Mucosa of rectum (tissue), 2 donors: ENCODE measurements around the gene PTPN9.

ENCODE experiments used
- H3K27ac ChIP-seq, 2 donors: one replicate each; pipeline ENCODE4 v1.7.0; 2013; ENCODE audit warnings: inconsistent platforms in 2 of 2, low read depth in 2 of 2, low read length in 2 of 2
- H3K27me3 ChIP-seq, 2 donors: one replicate each; pipeline ENCODE4 v1.7.0; 2013; ENCODE audit warnings: low read length in 2 of 2; ENCODE audit not compliant: control insufficient read depth in 2 of 2, insufficient read depth in 2 of 2
- H3K36me3 ChIP-seq, 2 donors: one replicate each; pipeline ENCODE4 v1.7.0; 2013; ENCODE audit warnings: low read length in 2 of 2; ENCODE audit not compliant: control insufficient read depth in 2 of 2, insufficient read depth in 2 of 2
- H3K4me1 ChIP-seq, 2 donors: one replicate each; pipeline ENCODE4 v1.7.0; 2013; ENCODE audit warnings: low read length in 2 of 2, mild to moderate bottlenecking in 1 of 2; ENCODE audit not compliant: control insufficient read depth in 2 of 2, insufficient read depth in 2 of 2
- H3K4me3 ChIP-seq, 2 donors: one replicate each; pipeline ENCODE4 v1.7.0; 2013; ENCODE audit warnings: low read length in 2 of 2
- H3K9ac ChIP-seq, 2 donors: one replicate each; pipeline ENCODE4 v1.7.0; 2013; ENCODE audit warnings: low read length in 2 of 2, low read depth in 1 of 2, mild to moderate bottlenecking in 1 of 2
- H3K9me3 ChIP-seq, 2 donors: one replicate each; pipeline ENCODE4 v1.7.0; 2013; ENCODE audit warnings: low read length in 2 of 2; ENCODE audit not compliant: control insufficient read depth in 2 of 2
- donor health status: healthy.
- donor health status: Normal muscosa, but diverticular disease.

PTPN9 gene

GRCh38 chr15:75455424-75455981 is 123.6 kb downstream of the PTPN9 start:
- H3K9ac ChIP-seq: peak overlapping the region; percentile 78 to 86
- no peaks in the 10 kb centered on the region for H3K36me3 ChIP-seq
- H3K9me3 ChIP-seq: no peaks in the 10 kb centered on the region
- no peaks in the 10 kb centered on the region for H3K27me3 ChIP-seq
- H3K4me1 ChIP-seq: peaks cover 19 to 25% of the 10 kb centered on the region in 2 donors
- H3K27ac ChIP-seq: peak overlapping the region; percentile 91 to 95
- peak overlapping the region; percentile 85 to 96 for H3K4me3 ChIP-seq

- H3K27ac ChIP-seq: peak overlapping the region; percentile 91 to 95
- no peaks in the 10 kb centered on the region for H3K27me3 ChIP-seq
- H3K9ac ChIP-seq: peak overlapping the region; percentile 78 to 86
- H3K4me3 ChIP-seq: peak overlapping the region; percentile 85 to 96
- peaks cover 22 to 27% of the 10 kb centered on the region in 2 donors for H3K4me1 ChIP-seq
- no peaks in the 10 kb centered on the region for H3K9me3 ChIP-seq
- no peaks in the 10 kb centered on the region for H3K36me3 ChIP-seq
These were observed 124.4 kb downstream of the PTPN9 start for GRCh38 chr15:75454471-75455378.

- Histone ChIP-seq H3K4me1 (peaks cover 29 to 34% of the 10 kb centered on the region in 2 donors), H3K27ac (peak overlapping the region; percentile 95 to 99)
These were observed 125.2 kb downstream of the PTPN9 start for GRCh38 chr15:75453703-75454470.

GRCh38 chr15:75452865-75453702 is 126.0 kb downstream of the PTPN9 start:
- no peaks in the 10 kb centered on the region for H3K36me3 ChIP-seq
- H3K4me3 ChIP-seq: peak overlapping the region; percentile 75 to 76
- H3K9ac ChIP-seq: peak overlapping the region; percentile 91 to 98
- peaks cover 29 to 34% of the 10 kb centered on the region in 2 donors for H3K4me1 ChIP-seq
- no peaks in the 10 kb centered on the region for H3K9me3 ChIP-seq
- H3K27me3 ChIP-seq: no peaks in the 10 kb centered on the region
- peak overlapping the region; percentile 90 to 99 for H3K27ac ChIP-seq

More at GRCh38 chr15:75453703-75454470, 125.2 kb downstream of the PTPN9 start:
- Histone ChIP-seq H3K9me3 (no peaks in the 10 kb centered on the region), H3K4me3 (peak overlapping the region; percentile 85 to 96), H3K9ac (peak overlapping the region; percentile 91 to 98), H3K36me3 (no peaks in the 10 kb centered on the region), H3K27me3 (no peaks in the 10 kb centered on the region)

GRCh38 chr15:75452364-75452864 is 126.7 kb downstream of the PTPN9 start:
- Histone ChIP-seq H3K36me3 (peaks cover 0 to 3% of the 10 kb centered on the region in 2 donors), H3K27me3 (no peaks in the 10 kb centered on the region), H3K4me1 (peaks cover 29 to 35% of the 10 kb centered on the region in 2 donors), H3K4me3 (peak overlapping the region; percentile 75 to 76), H3K9me3 (no peaks in the 10 kb centered on the region), H3K9ac (peak overlapping the region; percentile 91 to 98), H3K27ac (peak overlapping the region; percentile 90 to 99)

GRCh38 chr15:75451674-75452363 is 127.3 kb downstream of the PTPN9 start, which contains the start of gene SIN3A:
Gene SIN3A, minus strand, starts transcription at chr15:75451690. Its CDS starts 21,315 bp downstream, at chr15:75430375.
- peak within 1 kb of the TSS; percentile 91 to 98 for H3K9ac ChIP-seq
- peaks cover 29 to 37% of the 10 kb centered on the region in 2 donors for H3K4me1 ChIP-seq
- H3K27me3 ChIP-seq: no peaks in the 10 kb centered on the region
- H3K4me3 ChIP-seq: peak within 1 kb of the TSS; percentile 76 to 89
- H3K36me3 ChIP-seq: peaks cover 0 to 5% of the 10 kb centered on the region in 2 donors
- no peaks in the 10 kb centered on the region for H3K9me3 ChIP-seq
- peak within 1 kb of the TSS; percentile 99 for H3K27ac ChIP-seq

- Histone ChIP-seq H3K9me3 (no peaks in the 10 kb centered on the region), H3K4me1 (peaks cover 27 to 32% of the 10 kb centered on the region in 2 donors), H3K27ac (peak overlapping the region; percentile 99), H3K27me3 (no peaks in the 10 kb centered on the region), H3K9ac (peak overlapping the region; percentile 47 to 77), H3K36me3 (peaks cover 0 to 5% of the 10 kb centered on the region in 2 donors), H3K4me3 (peak overlapping the region; percentile 76 to 78)
These were observed 127.9 kb downstream of the PTPN9 start for GRCh38 chr15:75451202-75451673.

GRCh38 chr15:75450307-75451201 is 128.6 kb downstream of the PTPN9 start:
- Histone ChIP-seq H3K27ac (peak overlapping the region; percentile 99), H3K4me1 (peaks cover 24 to 29% of the 10 kb centered on the region in 2 donors), H3K9me3 (no peaks in the 10 kb centered on the region), H3K27me3 (no peaks in the 10 kb centered on the region), H3K36me3 (peaks cover 0 to 5% of the 10 kb centered on the region in 2 donors), H3K4me3 (peak overlapping the region; percentile 76 to 89), H3K9ac (peak overlapping the region; percentile 73 to 81)
